GM08714 (cell line): Measurements from ENCODE around the gene SIRT7.

Experiments
- H3K4me3 ChIP-seq: fragments of 200-500 bp; sonication (Bioruptor generic); 2 replicates; pipeline ENCODE4 v1.5.1; 2014; ENCODE audit warnings: mild to moderate bottlenecking, low read length, inconsistent platforms
- ZNF274 ChIP-seq: IDR thresholded peaks from 2 replicates; pipeline ENCODE4 v1.6.1; 2012; ENCODE audit warnings: mild to moderate bottlenecking, low read depth, low read length

Gene SIRT7

DNA sequence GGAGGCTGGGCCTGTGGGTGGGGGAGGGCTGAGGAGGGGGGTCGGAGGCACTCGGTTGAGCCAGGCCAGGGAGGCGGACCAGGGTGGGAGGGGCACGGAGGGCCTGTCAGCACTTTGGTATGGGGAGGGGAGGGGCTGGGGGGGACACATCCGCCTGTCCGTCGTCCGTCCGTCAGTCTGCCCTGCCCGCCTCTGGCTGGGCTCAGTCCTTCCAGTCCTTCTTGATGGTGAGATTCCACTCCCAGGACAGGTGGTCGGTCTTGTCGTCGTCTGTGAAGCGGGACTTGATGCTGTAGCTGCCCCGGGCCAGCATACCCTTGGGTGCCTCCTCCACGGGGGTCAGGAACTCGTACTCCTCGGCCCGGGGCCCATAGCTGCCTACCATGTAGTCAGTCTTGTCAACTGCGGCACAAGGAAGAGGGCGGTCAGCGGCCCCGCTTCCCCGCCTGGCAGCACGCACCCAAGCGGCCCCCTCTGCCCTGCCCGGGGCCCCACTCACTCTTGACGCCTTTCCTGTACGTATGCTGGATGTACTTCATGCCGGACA lies 49.2 kb downstream of the SIRT7 start:
- no peak for TF ChIP-seq ZNF274
- no peak overlapping the region; the same call in 1 of the 2 replicates for H3K4me3 ChIP-seq

DNA sequence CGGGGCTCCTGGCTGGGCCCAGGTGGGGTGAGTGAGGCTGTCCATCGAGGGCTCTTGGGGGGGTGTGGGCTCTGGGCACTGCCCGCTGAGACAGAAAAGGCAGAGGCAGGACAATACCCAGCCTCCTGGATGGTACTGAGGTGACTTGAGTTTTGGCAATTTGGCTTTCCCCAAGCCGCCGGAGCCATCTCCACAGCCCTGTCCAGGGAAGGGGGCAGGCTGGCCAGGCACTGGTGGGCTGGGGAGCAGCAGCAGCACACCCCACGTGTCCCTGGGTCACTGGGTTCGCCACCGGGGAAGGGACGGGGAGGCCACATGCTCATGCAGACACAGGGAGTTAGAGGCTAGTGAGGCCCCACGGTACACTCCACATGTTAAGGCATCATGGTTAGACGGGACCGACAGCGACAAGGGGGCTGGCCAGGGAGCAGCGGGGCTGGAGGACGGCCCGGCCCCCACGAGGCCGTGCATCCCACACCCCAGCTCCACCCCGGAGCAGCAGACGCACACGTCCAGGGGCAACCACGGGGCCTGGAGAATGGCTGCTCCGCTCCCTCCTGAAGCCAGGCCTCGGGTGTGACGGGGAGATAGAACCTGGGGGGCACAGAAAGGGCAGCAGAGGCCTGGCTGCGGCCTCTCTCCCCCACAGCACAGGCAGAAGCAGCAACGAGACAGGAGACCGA lies 49.8 kb downstream of the SIRT7 start:
- no peak overlapping the region for H3K4me3 ChIP-seq
- TF ChIP-seq ZNF274 = no peak

DNA sequence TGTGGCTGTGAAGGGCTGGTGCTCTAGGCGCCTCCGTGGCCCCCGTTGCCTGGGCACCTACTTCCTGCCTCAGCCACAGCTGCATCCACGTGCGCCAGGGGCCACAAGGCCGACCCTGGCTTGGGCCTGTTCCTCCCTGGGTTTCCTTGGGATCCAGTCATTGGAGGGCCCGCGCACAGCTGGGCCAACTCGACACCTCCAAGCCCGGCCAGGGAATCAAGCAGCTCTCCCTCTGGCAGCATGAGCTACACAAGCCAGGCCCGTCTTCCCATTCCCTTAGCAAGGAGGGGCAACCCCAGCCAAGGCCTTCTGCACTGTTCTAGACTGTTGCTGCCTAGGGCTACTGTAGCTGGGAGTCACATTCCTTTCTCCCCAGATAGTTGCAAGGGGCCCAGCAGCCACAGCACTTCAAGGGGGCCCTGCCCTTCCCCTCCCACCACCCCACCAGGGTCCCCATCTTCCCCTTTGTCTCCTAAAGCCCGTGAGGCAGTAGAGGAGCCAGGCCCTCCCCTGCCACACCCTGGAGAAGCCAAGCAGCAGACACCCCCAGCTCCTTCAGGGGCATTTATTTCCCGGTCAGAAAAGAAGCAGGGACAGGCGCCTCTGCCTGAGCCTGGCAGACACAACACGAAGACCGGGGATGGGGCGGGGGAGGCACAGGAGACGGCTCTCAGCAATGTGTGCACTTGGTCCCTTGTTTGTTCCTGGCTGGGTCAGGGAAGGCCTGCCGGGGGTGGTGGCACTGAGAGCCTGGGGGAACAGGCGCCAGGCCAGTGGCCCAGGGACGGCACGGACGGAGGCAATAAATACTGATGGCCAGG lies 50.6 kb downstream of the SIRT7 start:
- no peak overlapping the region for H3K4me3 ChIP-seq
- no peak for TF ChIP-seq ZNF274

DNA sequence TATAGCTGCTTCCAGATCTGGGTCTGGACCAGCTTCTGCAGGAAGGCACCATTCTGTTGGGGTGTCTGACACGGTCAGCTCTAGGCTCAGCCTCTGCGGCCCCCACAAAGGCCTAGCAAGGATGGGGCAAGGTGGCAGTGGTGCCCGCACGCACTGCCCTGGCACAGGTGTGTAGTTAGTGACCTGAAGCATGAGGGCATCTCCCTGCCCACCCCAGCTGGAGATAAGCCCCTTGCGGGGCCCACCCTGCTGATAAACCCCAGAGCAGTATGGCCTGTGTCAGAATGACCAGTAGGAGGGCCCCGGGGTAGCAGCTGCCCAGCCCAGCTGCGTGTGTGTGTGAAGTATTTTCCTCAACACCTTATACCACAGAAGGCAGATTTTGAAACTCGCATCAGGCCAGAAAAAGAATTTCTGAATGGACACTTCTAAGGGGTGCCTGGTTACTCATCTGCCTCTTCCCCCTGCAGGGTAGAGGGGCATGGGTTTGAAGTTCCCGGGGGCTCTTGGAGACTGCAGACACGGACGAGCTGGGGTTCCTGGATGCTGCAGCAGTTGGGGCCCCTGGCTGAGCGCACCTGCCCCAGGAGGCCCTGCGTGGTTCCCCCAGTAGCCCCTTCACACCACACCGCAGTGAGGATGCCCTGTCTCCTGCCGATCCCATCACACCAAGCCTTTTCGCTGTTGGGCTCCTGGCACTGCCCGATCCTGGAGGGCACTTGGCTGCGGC lies 51.4 kb downstream of the SIRT7 start:
- no peak overlapping the region for H3K4me3 ChIP-seq
- no peak for TF ChIP-seq ZNF274

DNA sequence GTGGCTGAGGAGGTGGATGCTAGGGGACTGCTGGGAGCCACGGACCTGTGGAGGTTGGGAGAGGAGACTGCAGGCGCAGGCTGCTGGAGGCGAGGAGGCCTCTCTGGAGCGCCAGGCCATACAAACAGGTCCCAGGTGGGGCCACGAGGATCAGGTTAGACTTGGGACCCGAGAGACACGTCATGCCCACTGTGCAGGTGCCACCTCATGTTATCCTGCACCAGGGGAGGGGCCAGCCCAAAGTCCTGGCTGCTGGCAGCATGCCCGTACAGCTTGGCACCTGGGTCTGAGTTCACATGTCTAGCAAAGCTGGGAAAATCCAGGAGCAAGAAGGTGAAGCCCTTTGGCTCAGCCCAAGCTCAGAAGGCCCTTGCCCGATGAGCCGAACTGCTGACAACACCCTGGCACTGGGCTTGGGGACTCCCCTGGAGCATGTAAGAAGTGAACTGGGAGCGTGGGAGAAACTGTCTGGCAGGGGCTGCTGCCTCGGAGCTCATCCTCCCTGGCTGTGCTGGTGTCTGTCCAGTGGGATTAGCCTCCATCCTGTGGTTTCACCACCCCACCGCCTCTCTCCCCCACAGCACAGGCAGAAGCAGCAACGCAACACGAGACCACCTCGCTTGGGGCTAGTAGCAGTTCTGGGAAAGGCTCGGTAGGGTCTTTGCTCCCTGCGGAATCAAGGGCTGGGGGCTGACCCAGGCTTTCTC lies 52.1 kb downstream of the SIRT7 start:
- no peak overlapping the region for H3K4me3 ChIP-seq
- no peak for TF ChIP-seq ZNF274

DNA sequence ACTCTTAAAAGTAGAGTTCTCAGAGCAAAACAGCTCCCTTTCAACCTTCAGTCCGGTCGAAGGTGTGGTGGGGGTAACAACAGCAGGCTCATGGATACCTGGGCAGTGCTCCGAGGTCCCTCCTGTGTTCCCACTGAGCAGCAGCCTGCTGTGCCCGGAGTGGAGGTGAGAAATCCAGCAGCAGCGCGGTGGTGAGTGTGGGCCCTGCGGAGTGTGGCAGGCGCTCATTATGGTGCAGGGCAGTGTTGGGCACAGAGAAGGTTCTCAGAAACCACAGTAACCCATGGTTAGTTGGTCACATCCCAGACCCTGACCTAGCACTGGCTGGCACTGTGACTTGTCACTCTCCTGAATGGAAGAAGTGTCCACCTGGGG lies 52.6 kb downstream of the SIRT7 start:
- no peak overlapping the region for H3K4me3 ChIP-seq
- TF ChIP-seq ZNF274 = no peak

DNA sequence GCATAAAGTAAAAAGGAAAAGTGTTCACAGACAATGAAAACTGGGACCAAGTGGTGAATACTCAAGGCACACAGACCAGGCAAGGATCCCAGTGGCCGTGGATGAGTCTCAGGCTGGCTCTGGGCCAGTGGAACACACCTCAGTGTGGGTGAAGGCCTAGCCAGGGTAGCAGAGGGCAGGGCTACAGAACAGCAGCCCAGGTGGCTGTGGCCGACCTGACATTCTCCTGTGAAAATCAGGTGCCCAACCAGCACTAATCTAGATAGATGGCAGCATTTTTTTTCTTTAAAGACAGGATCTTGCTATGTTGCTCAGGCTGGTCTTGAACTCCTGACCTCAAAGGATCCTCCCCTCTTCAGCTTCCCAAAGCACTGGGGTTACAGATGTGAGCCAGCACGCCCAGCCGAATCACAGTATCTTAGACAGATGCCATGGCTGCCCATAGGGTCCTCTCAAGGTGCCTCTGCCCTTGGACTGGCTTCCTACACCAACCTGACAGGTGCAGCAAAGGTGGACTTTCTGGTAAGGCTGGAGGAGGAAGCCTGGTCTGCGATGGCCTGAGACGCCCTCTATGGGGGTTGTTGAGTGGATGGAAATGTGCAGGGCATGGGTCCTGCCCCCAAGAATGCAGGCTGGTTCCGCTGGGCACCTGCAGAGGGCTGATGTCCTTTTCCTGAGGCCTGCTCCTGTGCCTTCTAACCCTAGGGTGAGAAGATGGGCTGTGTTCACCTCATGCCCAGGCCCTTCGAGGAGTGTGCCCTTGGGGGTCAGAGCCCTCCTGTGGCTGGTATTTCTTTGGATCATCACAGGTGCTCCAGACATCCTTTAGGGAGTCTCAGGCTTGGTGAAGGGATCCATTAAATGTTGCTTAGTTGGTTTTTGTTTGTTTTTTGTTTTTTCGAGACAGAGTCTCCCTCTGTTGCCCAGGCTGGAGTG lies 53.9 kb downstream of the SIRT7 start:
- no peak for TF ChIP-seq ZNF274
- H3K4me3 ChIP-seq = no peak overlapping the region

DNA sequence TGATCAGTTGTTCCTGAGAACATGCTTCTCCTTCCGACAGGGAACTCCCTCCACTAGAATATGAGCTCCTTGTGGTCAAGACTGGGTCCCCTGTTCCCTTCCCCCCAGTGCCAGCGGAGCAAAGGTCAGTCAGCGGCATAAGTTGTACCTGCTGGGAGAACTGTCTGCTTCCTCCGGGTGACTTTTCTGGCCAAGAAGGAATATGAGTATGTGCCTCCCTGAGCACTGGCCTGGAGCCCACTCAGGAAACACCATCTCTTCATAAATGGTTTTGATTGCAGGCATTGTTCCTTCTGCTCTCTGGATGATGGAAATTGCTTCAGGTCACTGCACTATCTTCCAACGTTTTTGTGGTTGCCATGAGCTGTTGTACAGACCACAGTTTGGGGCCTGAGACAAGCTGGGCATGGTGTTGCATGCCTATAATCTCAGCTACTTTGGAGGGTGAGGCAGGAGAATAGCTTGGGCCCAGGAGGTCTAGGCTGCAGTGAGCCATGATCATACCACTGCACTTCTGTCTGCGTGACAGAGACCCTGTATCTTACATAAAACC lies 54.8 kb downstream of the SIRT7 start:
- no peak for TF ChIP-seq ZNF274
- no peak overlapping the region for H3K4me3 ChIP-seq
